Liver (tissue), 3 donors: ENCODE results near the gene LPAR1.

Experiments
- EGR1 ChIP-seq, 2 donors: IDR thresholded peaks; 2 replicates each; pipeline ENCODE4 v1.6.1; 2016 to 2018; ENCODE audit warnings: antibody characterized with exemption in 2 of 2, low read depth in 2 of 2
- RAD21 ChIP-seq, 2 donors: IDR thresholded peaks; 2 replicates each; pipeline ENCODE4 v1.6.1; 2016; ENCODE audit warnings: antibody characterized with exemption in 2 of 2, mild to moderate bottlenecking in 2 of 2
- RXRA ChIP-seq, 2 donors: IDR thresholded peaks; 2 replicates each; pipeline ENCODE4 v1.6.1; 2017 to 2018; ENCODE audit warnings: antibody characterized with exemption in 2 of 2, mild to moderate bottlenecking in 1 of 2
- SP1 ChIP-seq: IDR thresholded peaks from 2 replicates; pipeline ENCODE4 v1.6.1; 2018; ENCODE audit warnings: antibody characterized with exemption, mild to moderate bottlenecking
- TAF1 ChIP-seq: conservative IDR thresholded peaks from 2 replicates; pipeline ENCODE4 v1.6.1; 2016; ENCODE audit warnings: antibody characterized with exemption, mild to moderate bottlenecking
- TF ChIP-seq, protein P1 (sequence below): IDR thresholded peaks from 2 replicates; pipeline ENCODE4 v1.6.1; 2016; ENCODE audit warnings: antibody characterized with exemption
- TF ChIP-seq, protein P2 (sequence below): fragments of 150-350 bp; IDR thresholded peaks from 2 replicates; pipeline ENCODE4 v1.5.1; 2017; ENCODE audit warnings: improper control_type of control experiment, low read depth, low read length; ENCODE audit not compliant: missing input control
- TF ChIP-seq, protein P3 (sequence below): IDR thresholded peaks from 2 replicates; pipeline ENCODE4 v1.6.1; 2016; ENCODE audit warnings: antibody characterized with exemption
- donor health status: healthy.
- donor health status: healthy.

DNA sequence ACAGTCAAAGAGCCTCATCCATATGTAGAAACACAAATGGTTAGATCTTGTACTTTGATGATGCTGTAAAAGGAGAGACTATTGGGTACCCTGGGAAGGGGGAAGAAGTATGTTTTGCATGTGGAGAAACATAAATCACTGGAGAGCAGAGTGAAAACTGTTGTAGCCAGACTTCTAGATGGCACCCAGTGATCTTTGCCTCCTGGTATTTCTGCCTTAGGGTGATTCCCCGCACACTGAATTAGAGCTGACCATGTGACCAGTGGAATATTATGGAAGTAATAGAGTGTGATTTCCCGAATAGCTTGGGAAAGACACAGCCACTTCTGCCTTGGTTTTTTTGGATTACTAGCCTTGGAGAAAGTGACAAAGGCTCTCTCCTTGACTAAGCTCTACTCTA, 174.3 kb downstream of the LPAR1 start:
- TF ChIP-seq TAF1 (no peak), SP1 (no peak), RXRA (IDR thresholded peaks at IDR 0.05) (no peak), RAD21 (IDR thresholded peaks at IDR 0.05) (no peak), EGR1 (IDR thresholded peaks at IDR 0.05; ENCODE audit: low read depth in 2 of 2) (no peak)
- TF ChIP-seq, protein P1, sequence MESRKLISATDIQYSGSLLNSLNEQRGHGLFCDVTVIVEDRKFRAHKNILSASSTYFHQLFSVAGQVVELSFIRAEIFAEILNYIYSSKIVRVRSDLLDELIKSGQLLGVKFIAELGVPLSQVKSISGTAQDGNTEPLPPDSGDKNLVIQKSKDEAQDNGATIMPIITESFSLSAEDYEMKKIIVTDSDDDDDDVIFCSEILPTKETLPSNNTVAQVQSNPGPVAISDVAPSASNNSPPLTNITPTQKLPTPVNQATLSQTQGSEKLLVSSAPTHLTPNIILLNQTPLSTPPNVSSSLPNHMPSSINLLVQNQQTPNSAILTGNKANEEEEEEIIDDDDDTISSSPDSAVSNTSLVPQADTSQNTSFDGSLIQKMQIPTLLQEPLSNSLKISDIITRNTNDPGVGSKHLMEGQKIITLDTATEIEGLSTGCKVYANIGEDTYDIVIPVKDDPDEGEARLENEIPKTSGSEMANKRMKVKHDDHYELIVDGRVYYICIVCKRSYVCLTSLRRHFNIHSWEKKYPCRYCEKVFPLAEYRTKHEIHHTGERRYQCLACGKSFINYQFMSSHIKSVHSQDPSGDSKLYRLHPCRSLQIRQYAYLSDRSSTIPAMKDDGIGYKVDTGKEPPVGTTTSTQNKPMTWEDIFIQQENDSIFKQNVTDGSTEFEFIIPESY = no peak
- TF ChIP-seq, protein P2, sequence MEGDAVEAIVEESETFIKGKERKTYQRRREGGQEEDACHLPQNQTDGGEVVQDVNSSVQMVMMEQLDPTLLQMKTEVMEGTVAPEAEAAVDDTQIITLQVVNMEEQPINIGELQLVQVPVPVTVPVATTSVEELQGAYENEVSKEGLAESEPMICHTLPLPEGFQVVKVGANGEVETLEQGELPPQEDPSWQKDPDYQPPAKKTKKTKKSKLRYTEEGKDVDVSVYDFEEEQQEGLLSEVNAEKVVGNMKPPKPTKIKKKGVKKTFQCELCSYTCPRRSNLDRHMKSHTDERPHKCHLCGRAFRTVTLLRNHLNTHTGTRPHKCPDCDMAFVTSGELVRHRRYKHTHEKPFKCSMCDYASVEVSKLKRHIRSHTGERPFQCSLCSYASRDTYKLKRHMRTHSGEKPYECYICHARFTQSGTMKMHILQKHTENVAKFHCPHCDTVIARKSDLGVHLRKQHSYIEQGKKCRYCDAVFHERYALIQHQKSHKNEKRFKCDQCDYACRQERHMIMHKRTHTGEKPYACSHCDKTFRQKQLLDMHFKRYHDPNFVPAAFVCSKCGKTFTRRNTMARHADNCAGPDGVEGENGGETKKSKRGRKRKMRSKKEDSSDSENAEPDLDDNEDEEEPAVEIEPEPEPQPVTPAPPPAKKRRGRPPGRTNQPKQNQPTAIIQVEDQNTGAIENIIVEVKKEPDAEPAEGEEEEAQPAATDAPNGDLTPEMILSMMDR = no peak
- TF ChIP-seq, protein P3, sequence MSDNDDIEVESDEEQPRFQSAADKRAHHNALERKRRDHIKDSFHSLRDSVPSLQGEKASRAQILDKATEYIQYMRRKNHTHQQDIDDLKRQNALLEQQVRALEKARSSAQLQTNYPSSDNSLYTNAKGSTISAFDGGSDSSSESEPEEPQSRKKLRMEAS = no peak
